OCI-LY1 (cell line): ENCODE results near the gene CCDC154.

Source experiments
- H2AFZ ChIP-seq: fragments of 200-600 bp; sonication (generic), shearing (Covaris generic); 2 replicates; pipeline ENCODE4 v1.6.0; 2014; ENCODE audit warnings: antibody characterized with exemption, mild to moderate bottlenecking, low read length
- H3F3A ChIP-seq: fragments of 200-600 bp; sonication (generic), shearing (Covaris generic); 2 replicates; pipeline ENCODE4 v1.6.0; 2014; ENCODE audit warnings: mild to moderate bottlenecking, antibody characterized with exemption, low read length, moderate library complexity; ENCODE audit not compliant: insufficient read depth
- H3K27ac ChIP-seq: fragments of 200-600 bp; sonication (generic); 2 replicates; pipeline ENCODE4 v1.5.1; 2014; ENCODE audit warnings: low read length, mixed run types, mild to moderate bottlenecking, low read depth; ENCODE audit not compliant: poor library complexity, severe bottlenecking
- H3K27me3 ChIP-seq: fragments of 200-600 bp; sonication (generic); 2 replicates; pipeline ENCODE4 v1.6.0; 2014; ENCODE audit warnings: antibody characterized with exemption, mild to moderate bottlenecking, low read length, moderate library complexity; ENCODE audit not compliant: insufficient read depth
- H3K36me3 ChIP-seq: fragments of 200-600 bp; sonication (generic); 2 replicates; pipeline ENCODE4 v1.6.1; 2014; ENCODE audit warnings: mild to moderate bottlenecking, antibody characterized with exemption, low read length, moderate library complexity, mixed read lengths; ENCODE audit not compliant: insufficient read depth
- H3K4me1 ChIP-seq: fragments of 200-600 bp; sonication (generic); 2 replicates; pipeline ENCODE4 v1.5.1; 2014; ENCODE audit warnings: mild to moderate bottlenecking, low read length, moderate library complexity; ENCODE audit not compliant: insufficient read depth, severe bottlenecking
- H3K4me2 ChIP-seq: fragments of 200-600 bp; sonication (generic), shearing (Covaris generic); 2 replicates; pipeline ENCODE4 v1.6.1; 2014; ENCODE audit warnings: low read length
- H3K4me3 ChIP-seq: fragments of 200-600 bp; sonication (generic); 2 replicates; pipeline ENCODE4 v1.5.1; 2014; ENCODE audit warnings: low read length, low read depth, mild to moderate bottlenecking, mixed read lengths; ENCODE audit not compliant: poor library complexity, severe bottlenecking
- H3K79me2 ChIP-seq: fragments of 200-600 bp; shearing (Covaris generic); 2 replicates; pipeline ENCODE4 v1.6.1; 2016; ENCODE audit warnings: mixed run types, low read length, mixed read lengths; ENCODE audit not compliant: insufficient read depth
- H3K9ac ChIP-seq: fragments of 200-600 bp; sonication (generic), shearing (Covaris generic); 2 replicates; pipeline ENCODE4 v1.6.1; 2014; ENCODE audit warnings: mild to moderate bottlenecking, low read length, mixed read lengths
- H3K9me2 ChIP-seq: fragments of 200-600 bp; sonication (generic), shearing (Covaris generic); 2 replicates; pipeline ENCODE4 v1.6.1; 2014; ENCODE audit warnings: low read depth, mild to moderate bottlenecking, low read length, mixed read lengths
- H3K9me3 ChIP-seq: fragments of 200-600 bp; shearing (Covaris generic); 2 replicates; pipeline ENCODE4 v1.6.1; 2014; ENCODE audit warnings: low read length, mixed read lengths
- H4K20me1 ChIP-seq: fragments of 200-600 bp; sonication (generic), shearing (Covaris generic); 2 replicates; pipeline ENCODE4 v1.6.0; 2016; ENCODE audit warnings: mild to moderate bottlenecking, low read length; ENCODE audit not compliant: insufficient read depth
- EZH2 ChIP-seq: fragments of 200-600 bp; sonication (generic), shearing (Covaris generic); IDR thresholded peaks from 2 replicates; pipeline ENCODE4 v1.8.0; 2017; ENCODE audit warnings: borderline replicate concordance, mixed run types, mild to moderate bottlenecking, antibody characterized with exemption, low read length, moderate library complexity, mixed read lengths
- TF ChIP-seq, protein P1 (sequence below): fragments of 200-600 bp; sonication (generic), shearing (Covaris generic); IDR thresholded peaks from 2 replicates; pipeline ENCODE4 v1.5.1; 2017; ENCODE audit warnings: mild to moderate bottlenecking, antibody characterized with exemption, low read length, moderate library complexity, mixed read lengths

The CCDC154 gene

DNA sequence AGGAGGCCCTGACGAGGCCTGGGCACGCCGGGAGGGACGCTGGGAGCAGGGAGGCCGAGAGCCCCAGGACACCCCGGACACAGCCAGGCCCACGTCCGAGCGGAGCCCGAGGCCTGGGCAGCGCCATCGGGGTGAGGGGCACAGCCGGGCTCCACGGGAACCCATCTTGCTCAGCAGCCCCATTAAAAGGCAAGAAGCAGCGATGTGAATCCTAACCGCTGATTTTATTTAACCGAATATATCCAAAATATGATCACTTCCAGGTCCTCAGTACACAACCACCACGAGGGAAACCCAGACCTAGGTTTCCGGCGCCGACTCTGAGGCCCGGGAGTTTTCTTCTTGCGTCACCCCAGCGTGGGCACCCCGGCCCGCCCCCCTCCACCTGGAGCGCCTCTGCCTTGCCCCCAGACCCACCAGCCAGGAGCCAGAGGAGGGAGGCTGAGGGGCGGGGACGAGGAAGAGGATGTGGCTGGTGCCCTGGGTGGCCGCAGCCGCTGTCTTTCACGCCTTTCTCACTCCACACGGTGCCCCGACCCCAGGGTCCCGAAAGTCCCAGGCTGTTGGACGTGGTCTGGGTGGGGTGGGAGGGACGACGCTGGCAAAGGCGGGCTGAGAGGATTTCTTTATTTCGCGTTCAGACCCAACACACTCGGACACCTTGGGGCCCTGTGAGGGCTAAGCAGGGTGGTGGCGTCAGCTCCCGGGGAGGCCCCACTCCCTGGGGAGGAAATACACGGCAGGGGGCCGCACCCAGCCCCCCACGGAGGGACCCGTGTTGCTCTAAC is 568 bp upstream of the CCDC154 start:
- Histone ChIP-seq H3F3A (no peaks in the 10 kb centered on the region), H3K4me1 (peaks cover 4% of the 10 kb centered on the region), H3K9ac (no peak overlapping the region), H2AFZ (no peak overlapping the region), H3K4me2 (no peak overlapping the region), H3K79me2 (no peaks in the 10 kb centered on the region), H4K20me1 (no peaks in the 10 kb centered on the region), H3K36me3 (peaks cover 14% of the 10 kb centered on the region), H3K9me2 (no peaks in the 10 kb centered on the region), H3K27me3 (peaks cover 16% of the 10 kb centered on the region), H3K4me3 (no peak overlapping the region), H3K9me3 (no peaks in the 10 kb centered on the region), H3K27ac (no peak overlapping the region)
- TF ChIP-seq EZH2 = no peak
- TF ChIP-seq, protein P1, sequence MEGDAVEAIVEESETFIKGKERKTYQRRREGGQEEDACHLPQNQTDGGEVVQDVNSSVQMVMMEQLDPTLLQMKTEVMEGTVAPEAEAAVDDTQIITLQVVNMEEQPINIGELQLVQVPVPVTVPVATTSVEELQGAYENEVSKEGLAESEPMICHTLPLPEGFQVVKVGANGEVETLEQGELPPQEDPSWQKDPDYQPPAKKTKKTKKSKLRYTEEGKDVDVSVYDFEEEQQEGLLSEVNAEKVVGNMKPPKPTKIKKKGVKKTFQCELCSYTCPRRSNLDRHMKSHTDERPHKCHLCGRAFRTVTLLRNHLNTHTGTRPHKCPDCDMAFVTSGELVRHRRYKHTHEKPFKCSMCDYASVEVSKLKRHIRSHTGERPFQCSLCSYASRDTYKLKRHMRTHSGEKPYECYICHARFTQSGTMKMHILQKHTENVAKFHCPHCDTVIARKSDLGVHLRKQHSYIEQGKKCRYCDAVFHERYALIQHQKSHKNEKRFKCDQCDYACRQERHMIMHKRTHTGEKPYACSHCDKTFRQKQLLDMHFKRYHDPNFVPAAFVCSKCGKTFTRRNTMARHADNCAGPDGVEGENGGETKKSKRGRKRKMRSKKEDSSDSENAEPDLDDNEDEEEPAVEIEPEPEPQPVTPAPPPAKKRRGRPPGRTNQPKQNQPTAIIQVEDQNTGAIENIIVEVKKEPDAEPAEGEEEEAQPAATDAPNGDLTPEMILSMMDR = no peak

DNA sequence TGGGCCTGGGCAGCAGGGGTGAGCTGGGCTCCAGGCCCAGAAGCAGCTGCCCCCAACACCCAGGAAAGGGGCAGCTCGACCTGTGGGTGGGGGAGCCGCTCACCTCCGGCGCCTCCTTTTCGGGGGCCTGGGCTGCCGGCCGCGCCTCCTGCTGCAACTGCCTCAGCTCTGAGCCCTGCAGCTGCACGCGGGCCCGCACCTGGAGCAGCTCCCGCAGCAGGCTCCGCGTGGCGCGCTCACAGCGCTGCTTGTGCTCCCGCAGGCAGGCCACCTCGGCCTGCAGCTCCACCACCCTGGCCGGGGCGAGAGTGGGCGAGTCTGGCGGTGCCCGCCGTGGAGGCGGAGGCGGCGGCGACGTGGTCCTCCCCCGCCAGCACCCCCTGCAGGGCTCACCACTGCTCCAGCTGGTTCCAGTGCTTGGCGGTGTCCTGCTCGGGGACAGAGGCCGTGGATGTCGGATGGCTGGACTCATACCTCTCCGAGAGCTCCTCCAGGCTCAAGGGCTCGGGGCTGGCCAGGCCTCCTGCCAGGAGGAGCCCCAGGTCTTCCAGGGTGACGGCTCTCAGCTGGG is 868 bp downstream of the CCDC154 start:
- no peaks in the 10 kb centered on the region for H4K20me1 ChIP-seq
- H3K4me1 ChIP-seq = peaks cover 4% of the 10 kb centered on the region
- TF ChIP-seq, protein P1 = no peak
- TF ChIP-seq EZH2 = no peak
- no peak overlapping the region for H3K27ac ChIP-seq
- H3K36me3 ChIP-seq = peaks cover 14% of the 10 kb centered on the region
- no peaks in the 10 kb centered on the region for H3K9me2 ChIP-seq
- no peaks in the 10 kb centered on the region for H3K9me3 ChIP-seq
- H3K27me3 ChIP-seq = peaks cover 16% of the 10 kb centered on the region
- H2AFZ ChIP-seq = no peak overlapping the region
- no peaks in the 10 kb centered on the region for H3K79me2 ChIP-seq
- no peaks in the 10 kb centered on the region for H3F3A ChIP-seq
- H3K4me2 ChIP-seq = no peak overlapping the region
- H3K9ac ChIP-seq = no peak overlapping the region
- H3K4me3 ChIP-seq = no peak overlapping the region

DNA sequence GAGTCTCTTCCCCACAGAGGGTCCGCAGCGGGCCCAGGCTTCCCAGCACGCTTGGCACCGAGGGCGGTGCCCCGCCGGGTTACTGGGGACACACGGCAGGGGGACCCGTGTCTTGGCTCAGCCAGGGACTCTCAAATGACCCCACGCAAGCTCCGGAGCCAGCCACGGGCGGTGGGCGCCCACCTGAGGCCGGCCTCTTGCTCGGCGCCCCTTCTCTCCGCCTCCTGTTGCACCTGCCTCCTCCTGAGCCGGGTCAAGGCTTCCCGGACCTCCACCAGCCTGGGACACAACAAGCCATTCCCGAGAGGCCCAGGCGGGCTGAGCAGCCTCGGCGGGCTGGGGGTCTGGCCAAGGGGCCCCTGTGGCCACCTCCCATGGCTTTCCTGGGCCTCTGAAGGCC is 1.7 kb downstream of the CCDC154 start:
- Histone ChIP-seq H3K27ac (no peak overlapping the region), H3K36me3 (peaks cover 9% of the 10 kb centered on the region), H3K4me1 (peaks cover 4% of the 10 kb centered on the region), H3K4me2 (no peak overlapping the region), H3K9me2 (no peaks in the 10 kb centered on the region), H3F3A (no peaks in the 10 kb centered on the region), H2AFZ (no peak overlapping the region), H3K79me2 (no peaks in the 10 kb centered on the region), H3K4me3 (no peak overlapping the region), H3K27me3 (peaks cover 16% of the 10 kb centered on the region), H3K9me3 (no peaks in the 10 kb centered on the region), H3K9ac (no peak overlapping the region), H4K20me1 (no peaks in the 10 kb centered on the region)
- TF ChIP-seq EZH2 = no peak
- TF ChIP-seq, protein P1 = no peak
